GM12864 (cell line): ENCODE data around the gene IL21R.

ENCODE experiments used
- DNase-seq: peaks from one replicate; pipeline ENCODE4 v3.0.0-alpha.2; 2011; ENCODE audit warnings: low read depth
- H3K4me3 ChIP-seq: 2 replicates; pipeline ENCODE4 v1.5.1; 2011; ENCODE audit warnings: mild to moderate bottlenecking, low read depth, low read length, control low read depth
- CTCF ChIP-seq: IDR thresholded peaks from 2 replicates; pipeline ENCODE4 v1.5.1; 2011; ENCODE audit warnings: low read depth, mild to moderate bottlenecking, moderate library complexity, low read length, control low read depth, inconsistent platforms; ENCODE audit errors: missing control alignments

The IL21R gene

DNA sequence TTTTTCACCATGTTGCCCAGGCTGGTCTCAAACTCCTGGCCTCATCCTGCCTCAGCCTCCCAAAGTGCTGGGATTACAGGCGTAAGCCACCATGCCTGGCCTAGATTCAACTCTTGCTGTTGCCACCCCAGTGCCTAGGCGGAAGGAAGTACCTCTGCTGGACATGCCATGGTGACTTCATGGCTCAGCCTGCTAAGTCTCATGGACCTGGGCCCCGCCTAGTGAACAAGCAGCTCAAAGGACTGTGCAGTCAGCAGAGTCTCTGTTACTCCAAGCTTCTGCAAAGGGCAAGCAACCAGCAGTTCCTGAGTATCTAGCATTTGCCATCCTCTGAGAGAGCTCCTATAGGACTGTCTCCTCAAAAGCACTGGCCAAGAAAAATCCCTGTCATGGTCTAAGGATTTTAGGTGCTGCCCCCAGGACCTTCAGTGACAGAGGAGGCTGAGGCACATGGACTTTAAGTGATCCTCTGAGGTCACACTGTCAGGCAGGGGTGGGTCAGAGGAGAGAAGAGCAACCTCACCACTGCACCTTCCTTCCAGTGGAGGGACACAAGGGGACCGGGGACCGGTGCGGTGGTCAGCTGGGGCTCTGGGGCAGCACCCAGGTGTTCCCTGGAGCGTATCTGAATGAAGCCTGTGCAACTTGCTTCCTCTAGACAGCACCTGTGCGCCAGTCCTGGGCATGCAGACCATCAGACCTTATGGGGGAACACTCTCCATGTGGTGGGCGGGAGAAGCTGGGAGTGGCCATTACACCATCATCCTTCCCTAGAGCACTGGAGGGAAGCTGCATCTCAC lies 71.3 kb downstream of the IL21R start:
- DNase-seq = no peak
- H3K4me3 ChIP-seq = no peak overlapping the region
- TF ChIP-seq CTCF = no peak

DNA sequence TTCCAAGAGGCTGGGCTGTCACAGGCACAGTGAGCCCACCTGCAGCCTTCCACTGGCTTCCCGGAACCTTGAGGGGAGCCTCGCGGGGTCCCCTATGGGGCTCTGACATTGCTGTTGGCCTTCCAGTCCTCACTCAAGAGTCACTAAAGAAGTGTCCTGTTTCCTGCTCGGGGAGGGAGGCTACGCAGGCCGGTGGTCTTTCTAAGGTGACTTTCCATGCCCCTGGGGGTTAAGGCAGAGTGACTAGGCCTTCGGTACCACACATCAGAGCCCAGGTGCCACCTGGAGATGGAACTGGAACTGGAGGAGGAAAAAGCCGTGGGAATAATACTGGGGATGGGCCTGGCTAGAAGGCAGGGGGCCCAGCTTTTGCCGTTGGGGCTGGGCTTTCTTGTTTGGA lies 72.1 kb downstream of the IL21R start:
- no peak for DNase-seq
- no peak overlapping the region for H3K4me3 ChIP-seq
- no peak for TF ChIP-seq CTCF

- H3K4me3 ChIP-seq = no peak overlapping the region
- TF ChIP-seq CTCF = no peak
- DNase-seq = no peak
Measured at GRCh38 chr16:27474921-27475320, 72.9 kb downstream of the IL21R start.

DNA sequence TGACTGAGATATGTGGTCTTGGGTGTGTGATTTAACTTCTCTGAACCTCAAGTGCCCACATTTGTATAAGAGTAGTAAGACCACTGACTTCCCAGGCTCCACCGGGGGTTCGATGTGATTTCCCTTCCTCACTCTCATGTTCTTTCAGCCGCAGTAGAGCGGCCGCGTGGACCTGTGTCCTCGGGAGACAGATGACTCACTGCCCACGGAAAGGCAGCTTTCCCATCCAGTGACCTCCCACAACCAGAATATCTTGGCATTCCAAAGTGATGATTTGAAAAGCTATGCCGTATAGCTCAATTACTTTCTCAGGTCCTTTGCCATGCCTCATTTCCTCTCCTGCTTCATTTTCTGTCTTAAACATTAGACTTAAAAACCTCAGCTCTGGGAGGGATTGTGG lies 73.6 kb downstream of the IL21R start:
- H3K4me3 ChIP-seq = no peak overlapping the region
- no peak for DNase-seq
- no peak for TF ChIP-seq CTCF

- H3K4me3 ChIP-seq = no peak overlapping the region
- TF ChIP-seq CTCF = no peak
- no peak for DNase-seq
Measured at GRCh38 chr16:27476240-27476639, 74.3 kb downstream of the IL21R start.

DNA sequence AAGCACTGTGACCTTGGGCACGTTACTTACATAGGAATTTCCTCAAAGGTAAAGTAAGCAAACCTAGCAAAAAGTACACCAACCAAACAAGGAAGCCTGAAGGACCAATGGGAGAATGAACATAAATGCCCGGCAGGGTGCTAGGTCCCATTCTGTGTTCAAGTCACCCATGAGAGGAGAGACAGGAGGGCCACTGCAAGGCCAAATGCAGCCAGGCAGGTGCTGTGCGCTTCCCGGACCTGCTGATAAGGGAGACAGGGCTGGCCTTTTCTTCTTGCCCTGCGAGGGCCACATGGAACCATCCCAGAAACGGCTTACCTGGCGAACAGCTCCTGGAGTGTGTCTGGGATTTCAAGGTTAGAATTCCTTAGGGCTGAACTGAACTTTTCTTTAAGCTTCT lies 78.8 kb downstream of the IL21R start:
- no peak for TF ChIP-seq CTCF
- no peak for DNase-seq
- H3K4me3 ChIP-seq = no peak overlapping the region

- no peak for DNase-seq
- no peak for TF ChIP-seq CTCF
- no peak overlapping the region for H3K4me3 ChIP-seq
Measured at GRCh38 chr16:27481282-27481934, 79.4 kb downstream of the IL21R start.
